Measurements from ENCODE around the gene ARHGAP18. TPM values are rescaled to one million over a fixed set of nuclear protein-coding genes. Genes with fewer than 3 reads are reported as not detected.

ARHGAP18 gene
- total RNA-seq, 2 donors from 2014 or later: 14.3 to 17.7 TPM

- H3K36me3 ChIP-seq (ENCODE audit: control insufficient read depth, insufficient read depth, low read length): no peaks in the 10 kb centered on the region
- no peaks in the 10 kb centered on the region for H3K36me3 Mint-ChIP-seq (ENCODE audit: low read depth)
- DNase-seq: no peak
- H3K4me1 ChIP-seq (ENCODE audit: control insufficient read depth, insufficient read depth, low read length): peaks cover 11% of the 10 kb centered on the region
- H3K27me3 ChIP-seq (ENCODE audit: control insufficient read depth, insufficient read depth, low read length, poor library complexity, severe bottlenecking): no peaks in the 10 kb centered on the region
- no peaks in the 10 kb centered on the region for H3K27me3 Mint-ChIP-seq (ENCODE audit: insufficient read depth)
- H3K27ac ChIP-seq (ENCODE audit: low read depth, low read length): no peak overlapping the region
- no peaks in the 10 kb centered on the region for H3K9me3 Mint-ChIP-seq
- no peak for TF ChIP-seq CTCF (conservative IDR thresholded peaks at IDR 0.05)
- H3K4me3 ChIP-seq (ENCODE audit: low read length): no peak overlapping the region
- H3K4me1 Mint-ChIP-seq: peaks cover 33% of the 10 kb centered on the region
- peaks cover 9% of the 10 kb centered on the region for H3K9me3 ChIP-seq (ENCODE audit: control insufficient read depth, low read length)
- 91 to 100% methylated on average over 1 to 2 of the region's 2 CpGs for WGBS, 2 experiments (ENCODE audit: insufficient coverage in 1 of 2, insufficient read length in 1 of 2)
- H3K4me3 Mint-ChIP-seq: no peak overlapping the region
- H3K9ac ChIP-seq (ENCODE audit: extremely low read depth, low read length, poor library complexity, severe bottlenecking): no peak overlapping the region
- no peak overlapping the region for H3K27ac Mint-ChIP-seq
Observed at GRCh38 chr6:129700666-129701065, 9.3 kb downstream of the ARHGAP18 start.

- WGBS, 2 experiments (ENCODE audit: insufficient coverage in 1 of 2, insufficient read length in 1 of 2): 100% methylated on average over 2 of the region's 2 CpGs; no CpG with 5 or more reads in 1 of the 2 experiments
- H3K27ac Mint-ChIP-seq: no peak overlapping the region
Observed at GRCh38 chr6:129699659-129700058, 10.3 kb downstream of the ARHGAP18 start.

GRCh38 chr6:129698430-129698829, 11.5 kb downstream of the ARHGAP18 start:
- H3K36me3 ChIP-seq (ENCODE audit: control insufficient read depth, insufficient read depth, low read length): no peaks in the 10 kb centered on the region
- Mint-ChIP-seq H3K4me1 (peaks cover 38% of the 10 kb centered on the region), H3K36me3 (ENCODE audit: low read depth) (no peaks in the 10 kb centered on the region), H3K27me3 (ENCODE audit: insufficient read depth) (no peaks in the 10 kb centered on the region), H3K9me3 (no peaks in the 10 kb centered on the region), H3K4me3 (no peak overlapping the region), H3K27ac (no peak overlapping the region)
- H3K27me3 ChIP-seq (ENCODE audit: control insufficient read depth, insufficient read depth, low read length, poor library complexity, severe bottlenecking): no peaks in the 10 kb centered on the region
- H3K4me1 ChIP-seq (ENCODE audit: control insufficient read depth, insufficient read depth, low read length): peaks cover 7% of the 10 kb centered on the region
- no peak overlapping the region for H3K27ac ChIP-seq (ENCODE audit: low read depth, low read length)
- no peak overlapping the region for H3K9ac ChIP-seq (ENCODE audit: extremely low read depth, low read length, poor library complexity, severe bottlenecking)
- 96% methylated on average over 7 to 9 of the region's 9 CpGs for WGBS, 2 experiments (ENCODE audit: insufficient coverage in 1 of 2, insufficient read length in 1 of 2)
- DNase-seq: no peak
- H3K9me3 ChIP-seq (ENCODE audit: control insufficient read depth, low read length): peaks cover 9% of the 10 kb centered on the region
- no peak overlapping the region for H3K4me3 ChIP-seq (ENCODE audit: low read length)
- no peak for TF ChIP-seq CTCF (conservative IDR thresholded peaks at IDR 0.05)

More at GRCh38 chr6:129699659-129700058, 10.3 kb downstream of the ARHGAP18 start:
- no peaks in the 10 kb centered on the region for H3K27me3 Mint-ChIP-seq (ENCODE audit: insufficient read depth)
- H3K4me1 Mint-ChIP-seq: peaks cover 33% of the 10 kb centered on the region
- Histone ChIP-seq H3K4me1 (ENCODE audit: control insufficient read depth, insufficient read depth, low read length) (peaks cover 6% of the 10 kb centered on the region), H3K27ac (ENCODE audit: low read depth, low read length) (no peak overlapping the region), H3K9me3 (ENCODE audit: control insufficient read depth, low read length) (peaks cover 9% of the 10 kb centered on the region), H3K9ac (ENCODE audit: extremely low read depth, low read length, poor library complexity, severe bottlenecking) (no peak overlapping the region), H3K27me3 (ENCODE audit: control insufficient read depth, insufficient read depth, low read length, poor library complexity, severe bottlenecking) (no peaks in the 10 kb centered on the region), H3K4me3 (ENCODE audit: low read length) (no peak overlapping the region), H3K36me3 (ENCODE audit: control insufficient read depth, insufficient read depth, low read length) (no peaks in the 10 kb centered on the region)
- H3K9me3 Mint-ChIP-seq: no peaks in the 10 kb centered on the region
- no peak for TF ChIP-seq CTCF (conservative IDR thresholded peaks at IDR 0.05)
- DNase-seq: no peak
- no peaks in the 10 kb centered on the region for H3K36me3 Mint-ChIP-seq (ENCODE audit: low read depth)
- H3K4me3 Mint-ChIP-seq: no peak overlapping the region

All from endodermal cell (in vitro differentiated cells).